GM18858 (cell line): Measurements from ENCODE around the gene PRKCD.
"Not testable (repeated sequence)": the region's sequence is repeated elsewhere in the genome, so short reads cannot be mapped to it uniquely, and the experiment has no call there.

Source experiments
- ATAC-seq: cut with Tn5 transposase; IDR thresholded peaks from one replicate; pipeline ENCODE4 v1.9.1; 2021; ENCODE audit not compliant: unreplicated experiment

PRKCD gene

GRCh38 chr3:53139906-53140846, 20.8 kb upstream of the PRKCD start:
- ATAC-seq = no peak

DNA sequence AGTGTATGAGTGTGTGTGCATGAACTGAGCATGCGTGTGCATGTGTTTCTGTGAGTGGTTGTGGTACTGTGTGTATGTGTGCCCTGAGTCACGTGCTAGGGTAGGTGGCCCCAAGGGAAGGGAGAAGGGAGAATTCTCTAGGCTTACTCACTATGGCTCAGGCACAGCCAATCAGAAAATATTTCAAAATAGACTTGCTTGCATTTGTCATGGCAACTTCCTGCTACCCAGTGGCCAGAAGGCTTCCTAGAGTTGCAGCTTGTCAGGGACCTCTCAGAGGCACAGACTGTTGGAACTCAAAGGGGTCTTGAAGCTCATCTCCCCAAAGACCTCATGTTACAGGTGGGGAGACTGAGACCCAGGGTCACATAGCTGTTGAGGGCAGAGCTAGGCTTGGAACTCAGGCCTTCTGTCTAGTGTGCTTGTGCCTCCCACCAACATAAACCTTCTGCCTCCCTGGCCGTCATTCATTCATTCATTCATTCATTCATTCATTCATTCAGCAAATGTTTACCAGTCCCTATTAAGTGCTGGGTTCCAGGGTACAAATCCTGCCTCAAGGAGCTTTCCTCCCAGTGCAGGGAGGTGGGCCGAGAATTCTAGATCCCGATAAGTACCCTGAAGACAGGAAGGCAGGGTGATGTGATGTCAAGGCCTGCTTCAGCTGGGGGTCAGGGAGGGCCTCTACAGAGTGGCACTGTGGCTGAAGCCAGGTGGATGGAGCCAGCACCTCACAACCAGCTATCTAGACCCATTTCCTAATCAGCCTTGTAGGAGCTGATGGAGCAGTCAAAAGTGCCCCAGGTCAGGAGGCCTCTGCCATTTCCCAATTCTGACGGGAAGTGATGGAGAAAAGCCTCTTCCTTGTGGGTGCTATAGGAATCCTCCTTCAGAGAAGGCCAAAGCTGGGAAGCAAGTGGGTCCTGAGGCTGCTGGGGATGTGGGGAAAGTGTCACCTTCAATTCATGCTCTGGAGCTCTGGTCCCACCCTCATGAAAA, 19.9 kb upstream of the PRKCD start:
- ATAC-seq = no peak

DNA sequence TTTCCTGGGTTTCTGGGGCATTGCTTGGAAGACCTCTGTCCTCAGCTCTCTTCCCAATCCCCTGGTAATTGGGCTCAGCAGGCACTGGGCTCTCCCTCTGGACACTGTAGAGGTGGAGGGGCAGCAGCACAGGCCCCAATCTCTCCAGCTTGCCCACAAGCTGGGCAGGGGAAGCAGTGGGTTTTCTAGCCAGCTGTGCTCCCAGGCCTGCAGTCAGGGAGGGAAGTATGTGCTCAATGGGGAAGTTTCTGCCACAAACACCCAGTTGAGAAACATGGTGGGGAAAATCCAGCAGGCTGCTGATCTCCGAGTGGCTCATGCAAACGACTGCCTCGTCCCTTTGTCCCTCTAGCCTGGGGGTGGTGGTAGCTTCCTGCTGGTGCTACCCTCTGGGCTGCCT, 18.0 kb upstream of the PRKCD start:
- no peak for ATAC-seq

- ATAC-seq = no peak
Observed at GRCh38 chr3:53144446-53144845, 16.6 kb upstream of the PRKCD start.

- no peak for ATAC-seq
Observed at GRCh38 chr3:53144862-53145712, 15.9 kb upstream of the PRKCD start.

DNA sequence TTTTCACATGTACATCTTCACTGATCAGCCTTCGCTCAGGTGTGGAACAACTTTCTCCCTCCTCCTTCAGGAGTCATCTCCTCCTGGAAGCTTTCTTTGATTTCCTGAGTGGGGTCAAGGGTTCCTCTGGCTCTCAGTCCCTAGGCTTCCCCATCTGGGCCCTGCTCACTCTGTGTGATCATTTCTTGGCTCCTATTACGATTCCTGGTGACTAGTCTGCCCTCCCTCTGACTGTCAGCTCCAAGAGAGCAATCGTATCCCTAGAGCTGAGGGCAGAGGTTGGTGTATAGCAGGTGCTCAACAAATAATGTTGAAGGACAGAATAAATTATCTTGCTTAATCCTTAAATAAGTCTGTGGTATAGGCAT, 15.3 kb upstream of the PRKCD start:
- ATAC-seq = no peak

DNA sequence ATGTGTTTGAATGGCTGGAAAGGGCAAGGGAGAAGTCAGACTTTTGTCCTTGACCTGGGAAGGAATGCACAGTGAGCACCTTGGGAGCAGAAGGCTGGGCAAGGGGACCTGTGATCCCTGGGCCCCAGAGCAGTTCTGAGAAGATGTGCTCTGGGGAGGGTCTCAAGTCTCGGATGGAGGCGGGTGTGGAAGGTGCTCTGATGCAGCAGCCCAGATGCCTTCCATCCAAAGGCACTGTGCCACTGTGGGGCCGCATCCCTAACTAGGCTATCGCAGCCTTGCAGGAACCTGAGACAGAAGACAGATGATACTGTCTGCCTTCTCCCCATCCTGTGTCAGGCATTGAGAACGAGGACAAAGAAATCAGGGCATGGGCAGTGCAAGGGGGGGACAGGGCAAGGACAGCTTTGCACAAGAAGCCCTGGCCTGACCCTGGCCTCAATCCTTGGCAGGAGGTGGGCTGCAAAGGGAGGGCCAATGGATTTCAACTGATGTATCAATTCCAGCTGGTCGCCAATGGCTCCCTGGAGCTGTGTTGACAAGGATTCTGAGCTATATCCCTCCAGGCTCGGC, 14.6 kb upstream of the PRKCD start:
- ATAC-seq = no peak

DNA sequence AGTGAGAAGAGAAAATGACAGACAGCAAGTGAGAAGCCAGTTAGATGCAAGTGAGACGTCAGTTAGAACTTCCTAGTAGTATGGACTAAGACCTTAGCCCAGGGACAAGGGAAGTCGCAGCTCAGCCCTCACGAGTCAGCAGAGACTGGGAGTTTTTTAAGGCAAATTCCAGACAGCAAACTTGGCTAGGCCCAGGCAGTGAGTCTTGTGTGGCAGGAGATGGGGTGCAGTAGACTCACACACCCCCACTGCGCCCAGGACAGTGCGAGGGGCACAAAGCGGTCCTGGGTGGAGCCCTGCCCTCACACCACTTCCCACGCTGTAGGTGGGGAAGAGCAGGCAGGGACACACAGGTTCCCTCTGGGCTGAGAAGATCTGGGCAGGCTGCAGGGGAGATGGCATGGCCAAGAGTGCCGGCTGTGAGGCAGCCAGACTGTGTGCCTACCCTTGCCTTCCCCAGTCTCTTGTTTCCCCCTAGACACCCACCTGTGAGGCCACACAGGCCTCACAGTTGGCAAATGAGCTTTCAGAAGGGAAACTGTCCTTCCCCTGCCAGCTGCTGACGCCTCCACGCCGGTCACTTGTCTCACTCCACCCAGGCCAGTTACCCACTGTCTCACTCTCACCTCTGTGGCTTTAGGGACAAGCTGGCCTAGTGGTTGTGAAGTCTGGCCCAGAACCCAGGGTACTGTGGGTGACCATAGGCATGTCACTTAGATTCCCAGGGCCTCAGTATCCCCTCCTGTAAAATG, 13.7 kb upstream of the PRKCD start:
- no peak for ATAC-seq

DNA sequence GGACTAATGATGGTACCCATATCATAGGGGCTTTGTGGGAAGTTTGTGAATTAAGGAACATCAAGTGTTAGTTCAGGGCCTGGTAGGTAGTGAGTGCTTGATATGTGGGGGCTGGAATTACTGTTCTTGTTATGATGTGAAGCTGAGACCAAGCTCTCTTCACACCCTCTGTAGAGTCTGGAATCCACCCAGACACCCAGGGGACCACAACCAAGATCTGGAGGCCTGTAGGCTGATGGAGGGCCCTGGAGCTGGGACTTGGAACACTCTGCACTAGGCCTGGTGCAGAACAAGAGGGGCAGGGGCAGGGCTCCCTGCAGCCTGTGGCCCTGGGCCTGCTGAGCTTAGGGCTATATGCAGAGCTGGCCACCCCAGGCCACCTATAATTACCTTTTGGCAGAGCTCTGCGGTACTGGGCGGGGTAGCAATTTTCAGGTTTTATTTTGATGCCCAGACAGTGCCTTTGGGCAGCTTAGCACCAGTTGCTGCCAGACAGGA, 13.1 kb upstream of the PRKCD start:
- ATAC-seq = no peak

GRCh38 chr3:53149006-53149690, 11.9 kb upstream of the PRKCD start:
- no peak for ATAC-seq

GRCh38 chr3:53149699-53150098, 11.3 kb upstream of the PRKCD start:
- ATAC-seq = no peak

DNA sequence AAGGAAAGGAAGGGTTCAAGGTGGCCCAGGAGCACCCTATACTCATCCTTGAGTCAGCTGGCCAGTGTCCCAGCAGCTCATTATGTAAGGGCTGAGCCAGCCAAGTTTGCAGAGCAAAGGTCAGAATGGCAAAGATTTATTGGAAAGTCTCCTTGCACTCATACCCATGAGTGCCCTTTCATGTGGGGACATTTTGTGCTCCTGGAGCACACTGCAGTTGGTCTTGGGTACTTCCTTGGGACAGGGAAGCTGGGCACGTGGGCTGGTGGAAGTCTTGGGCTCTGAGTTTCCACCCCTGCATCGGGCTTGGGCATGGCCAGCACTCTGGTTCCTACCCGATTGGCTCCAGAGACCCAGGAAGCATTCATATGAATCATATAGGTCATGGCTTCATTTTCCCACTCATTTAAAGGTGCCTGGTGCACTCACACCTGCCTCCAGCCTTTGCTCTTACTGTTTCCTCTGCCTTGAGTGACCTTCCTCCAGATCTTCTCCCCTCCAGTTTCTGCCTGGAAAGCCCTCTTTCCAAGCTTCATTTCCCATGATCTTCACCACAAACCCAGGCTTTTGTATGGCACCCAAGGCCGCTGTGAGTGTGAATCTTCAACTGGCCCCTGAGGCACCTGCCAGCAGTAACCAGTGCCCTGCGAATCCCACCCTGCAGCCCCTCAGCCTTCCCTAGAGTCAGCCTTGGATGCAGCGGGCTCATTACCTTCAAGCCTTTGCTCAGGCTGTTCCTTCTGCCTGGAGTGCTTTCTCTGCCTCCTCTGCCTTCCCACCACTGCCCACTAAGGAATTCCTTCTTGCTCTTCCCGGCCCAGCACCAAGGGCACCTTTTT, 10.5 kb upstream of the PRKCD start:
- ATAC-seq = no peak

- not testable (repeated sequence) for ATAC-seq
Observed at GRCh38 chr3:53151086-53151438, 9.9 kb upstream of the PRKCD start.

- ATAC-seq = no peak
Observed at GRCh38 chr3:53151465-53151864, 9.5 kb upstream of the PRKCD start.

GRCh38 chr3:53151870-53152660, 8.9 kb upstream of the PRKCD start:
- ATAC-seq = no peak

GRCh38 chr3:53153264-53153823, 7.7 kb upstream of the PRKCD start:
- no peak for ATAC-seq

DNA sequence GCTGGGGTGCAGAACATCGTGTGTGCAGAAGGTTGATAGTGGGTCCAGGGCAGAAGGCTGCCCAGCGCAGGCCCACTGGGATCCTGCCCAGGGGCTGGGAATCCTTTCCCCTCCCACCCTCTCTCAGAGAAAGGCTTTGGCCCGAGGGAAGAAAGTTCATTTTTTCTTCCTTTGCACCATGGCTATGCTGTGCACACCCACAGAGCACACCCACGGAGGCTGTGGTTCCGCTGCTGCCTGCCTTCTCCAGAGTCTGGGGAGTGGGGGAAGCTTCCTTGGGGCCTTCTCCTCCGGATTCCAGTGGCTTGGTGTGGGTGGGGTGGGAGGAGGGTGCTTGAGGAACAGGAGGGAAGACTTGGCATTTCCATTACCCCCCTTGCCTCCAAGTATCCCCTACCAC, 7.0 kb upstream of the PRKCD start:
- no peak for ATAC-seq
